ENCODE results near the gene POMP. TPM values are rescaled to one million over a fixed set of nuclear protein-coding genes. Genes with fewer than 3 reads are reported as not detected.
"Not testable (repeated sequence)": the region's sequence is repeated elsewhere in the genome, so short reads cannot be mapped to it uniquely, and the experiment has no call there.

Gene POMP
- total RNA-seq, 2 experiments from 2014 or later, result 25.8 to 28.5 TPM

DNA sequence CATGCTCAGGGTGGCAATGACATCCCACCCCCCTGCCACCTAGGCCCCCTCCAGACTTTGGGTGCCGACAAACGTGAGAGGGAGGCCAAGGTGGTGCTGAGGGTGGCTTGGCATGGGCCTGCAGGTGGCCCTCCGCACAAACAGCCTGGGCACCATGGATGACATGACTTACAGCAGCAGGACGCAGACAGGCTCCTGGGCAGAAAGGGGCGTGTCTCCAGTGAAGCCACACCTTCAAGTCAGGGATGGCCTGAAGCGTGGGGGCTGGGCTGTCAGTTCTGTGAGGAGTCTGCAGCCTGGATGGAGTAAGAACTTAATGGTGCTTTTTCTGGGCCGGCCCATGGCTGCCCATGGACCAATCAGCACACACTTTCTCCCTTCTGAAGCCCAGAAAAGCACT lies 25.3 kb downstream of the POMP start:
- H3K4me1 Mint-ChIP-seq (ENCODE audit: low read depth), result no peaks in the 10 kb centered on the region
- ATAC-seq (ENCODE audit: poor library complexity), result no peak
- intact Hi-C loops (cut with DNase I, micrococcal nuclease), result no loop called here
- Histone ChIP-seq H3K27me3 (ENCODE audit: control insufficient read depth in 1 of 2, insufficient read depth in 2 of 2, low read length in 2 of 2) (no peaks in the 10 kb centered on the region), H3K36me3 (ENCODE audit: insufficient read depth, low read length) (peaks cover 11% of the 10 kb centered on the region), H3K9me3 (ENCODE audit: control insufficient read depth in 1 of 2, insufficient read depth in 1 of 2, low read length in 2 of 2) (peaks cover 0 to 10% of the 10 kb centered on the region in 2 experiments), H3K4me1 (ENCODE audit: insufficient read depth, low read length) (no peaks in the 10 kb centered on the region), H3K27ac (ENCODE audit: low read depth in 1 of 2, low read length in 2 of 2) (no peak overlapping the region), H3K4me3 (ENCODE audit: low read length) (no peak overlapping the region)
- DNase-seq, result no peak
- no peak overlapping the region for H3K4me3 Mint-ChIP-seq
- H3K36me3 Mint-ChIP-seq (ENCODE audit: low read depth), result peaks cover 15% of the 10 kb centered on the region
- POLR2A ChIA-PET, result no interaction called here
- TF ChIP-seq, protein P1, sequence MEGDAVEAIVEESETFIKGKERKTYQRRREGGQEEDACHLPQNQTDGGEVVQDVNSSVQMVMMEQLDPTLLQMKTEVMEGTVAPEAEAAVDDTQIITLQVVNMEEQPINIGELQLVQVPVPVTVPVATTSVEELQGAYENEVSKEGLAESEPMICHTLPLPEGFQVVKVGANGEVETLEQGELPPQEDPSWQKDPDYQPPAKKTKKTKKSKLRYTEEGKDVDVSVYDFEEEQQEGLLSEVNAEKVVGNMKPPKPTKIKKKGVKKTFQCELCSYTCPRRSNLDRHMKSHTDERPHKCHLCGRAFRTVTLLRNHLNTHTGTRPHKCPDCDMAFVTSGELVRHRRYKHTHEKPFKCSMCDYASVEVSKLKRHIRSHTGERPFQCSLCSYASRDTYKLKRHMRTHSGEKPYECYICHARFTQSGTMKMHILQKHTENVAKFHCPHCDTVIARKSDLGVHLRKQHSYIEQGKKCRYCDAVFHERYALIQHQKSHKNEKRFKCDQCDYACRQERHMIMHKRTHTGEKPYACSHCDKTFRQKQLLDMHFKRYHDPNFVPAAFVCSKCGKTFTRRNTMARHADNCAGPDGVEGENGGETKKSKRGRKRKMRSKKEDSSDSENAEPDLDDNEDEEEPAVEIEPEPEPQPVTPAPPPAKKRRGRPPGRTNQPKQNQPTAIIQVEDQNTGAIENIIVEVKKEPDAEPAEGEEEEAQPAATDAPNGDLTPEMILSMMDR (IDR thresholded peaks at IDR 0.05), result no peak
- H3K27me3 Mint-ChIP-seq, result no peaks in the 10 kb centered on the region
- H3K27ac Mint-ChIP-seq, result no peak overlapping the region
- CTCF ChIA-PET, result no interaction called here
- H3K9me3 Mint-ChIP-seq, result peaks cover 3% of the 10 kb centered on the region

DNA sequence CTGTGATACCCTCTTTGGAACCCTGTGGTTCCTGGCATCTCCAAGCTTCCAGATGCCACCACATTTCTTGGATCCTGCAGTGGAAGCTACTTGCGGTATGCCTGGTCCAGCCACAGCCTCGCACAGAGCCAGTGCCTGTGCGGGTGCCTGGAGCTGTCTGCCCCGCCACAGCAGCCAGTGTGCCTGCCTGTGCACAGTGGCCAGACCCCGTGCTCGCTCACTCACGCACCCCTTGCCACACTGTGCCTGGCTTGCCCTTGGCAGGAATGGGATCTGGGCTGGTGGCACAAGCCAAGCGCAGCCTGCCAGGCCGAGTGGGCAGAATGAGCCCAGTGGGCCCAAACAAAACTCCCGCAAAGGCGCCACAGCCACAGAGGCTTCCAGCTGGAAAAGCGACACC lies 26.2 kb downstream of the POMP start:
- Histone ChIP-seq H3K4me1 (ENCODE audit: insufficient read depth, low read length) (no peaks in the 10 kb centered on the region), H3K9me3 (ENCODE audit: control insufficient read depth in 1 of 2, insufficient read depth in 1 of 2, low read length in 2 of 2) (peaks cover 0 to 10% of the 10 kb centered on the region in 2 experiments), H3K36me3 (ENCODE audit: insufficient read depth, low read length) (peaks cover 3% of the 10 kb centered on the region), H3K4me3 (ENCODE audit: low read length) (no peak overlapping the region), H3K27ac (ENCODE audit: low read depth in 1 of 2, low read length in 2 of 2) (no peak overlapping the region), H3K27me3 (ENCODE audit: control insufficient read depth in 1 of 2, insufficient read depth in 2 of 2, low read length in 2 of 2) (no peaks in the 10 kb centered on the region)
- POLR2A ChIA-PET, result no interaction called here
- TF ChIP-seq, protein P1 (IDR thresholded peaks at IDR 0.05), result no peak
- no peak overlapping the region for H3K4me3 Mint-ChIP-seq
- CTCF ChIA-PET, result no interaction called here
- H3K9me3 Mint-ChIP-seq, result peaks cover 6% of the 10 kb centered on the region
- H3K4me1 Mint-ChIP-seq (ENCODE audit: low read depth), result no peaks in the 10 kb centered on the region
- H3K27ac Mint-ChIP-seq, result no peak overlapping the region
- H3K36me3 Mint-ChIP-seq (ENCODE audit: low read depth), result peaks cover 11% of the 10 kb centered on the region
- intact Hi-C loops (cut with DNase I, micrococcal nuclease), result no loop called here
- DNase-seq (no peak), ATAC-seq (ENCODE audit: poor library complexity) (no peak)
- no peaks in the 10 kb centered on the region for H3K27me3 Mint-ChIP-seq

DNA sequence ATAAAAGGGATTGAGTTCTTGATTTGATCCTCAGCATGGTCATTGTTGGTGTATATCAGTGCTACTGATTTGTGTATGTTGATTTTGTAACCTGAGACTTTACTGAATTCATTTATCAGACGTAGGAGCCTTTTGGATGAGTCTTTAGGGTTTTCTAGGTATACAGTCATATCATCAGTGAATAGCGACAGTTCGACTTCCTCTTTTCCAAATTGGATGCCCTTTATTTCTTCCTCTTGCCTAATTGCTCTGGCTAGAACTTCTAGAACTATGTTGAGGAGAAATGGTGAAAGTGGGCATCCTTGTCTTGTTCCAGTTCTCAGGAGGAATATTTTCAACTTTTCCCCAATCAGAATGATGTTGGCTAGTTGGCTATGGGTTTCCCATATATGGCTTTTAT lies 27.0 kb downstream of the POMP start:
- H3K27me3 Mint-ChIP-seq, result no peaks in the 10 kb centered on the region
- intact Hi-C loops (cut with DNase I, micrococcal nuclease), result no loop called here
- CTCF ChIA-PET, result no interaction called here
- peaks cover 0 to 10% of the 10 kb centered on the region in 2 experiments for H3K9me3 ChIP-seq (ENCODE audit: control insufficient read depth in 1 of 2, insufficient read depth in 1 of 2, low read length in 2 of 2)
- H3K36me3 Mint-ChIP-seq (ENCODE audit: low read depth), result peaks cover 12% of the 10 kb centered on the region
- DNase-seq (no peak), ATAC-seq (ENCODE audit: poor library complexity) (no peak)
- H3K4me3 Mint-ChIP-seq, result no peak overlapping the region
- no peaks in the 10 kb centered on the region for H3K4me1 Mint-ChIP-seq (ENCODE audit: low read depth)
- TF ChIP-seq, protein P1 (IDR thresholded peaks at IDR 0.05), result no peak
- peaks cover 9% of the 10 kb centered on the region for H3K9me3 Mint-ChIP-seq
- H3K27me3 ChIP-seq (ENCODE audit: control insufficient read depth in 1 of 2, insufficient read depth in 2 of 2, low read length in 2 of 2), result no peaks in the 10 kb centered on the region
- no peak overlapping the region for H3K27ac ChIP-seq (ENCODE audit: low read depth in 1 of 2, low read length in 2 of 2)
- POLR2A ChIA-PET, result no interaction called here
- no peaks in the 10 kb centered on the region for H3K36me3 ChIP-seq (ENCODE audit: insufficient read depth, low read length)
- H3K4me1 ChIP-seq (ENCODE audit: insufficient read depth, low read length), result no peaks in the 10 kb centered on the region
- no peak overlapping the region for H3K4me3 ChIP-seq (ENCODE audit: low read length)
- no peak overlapping the region for H3K27ac Mint-ChIP-seq

DNA sequence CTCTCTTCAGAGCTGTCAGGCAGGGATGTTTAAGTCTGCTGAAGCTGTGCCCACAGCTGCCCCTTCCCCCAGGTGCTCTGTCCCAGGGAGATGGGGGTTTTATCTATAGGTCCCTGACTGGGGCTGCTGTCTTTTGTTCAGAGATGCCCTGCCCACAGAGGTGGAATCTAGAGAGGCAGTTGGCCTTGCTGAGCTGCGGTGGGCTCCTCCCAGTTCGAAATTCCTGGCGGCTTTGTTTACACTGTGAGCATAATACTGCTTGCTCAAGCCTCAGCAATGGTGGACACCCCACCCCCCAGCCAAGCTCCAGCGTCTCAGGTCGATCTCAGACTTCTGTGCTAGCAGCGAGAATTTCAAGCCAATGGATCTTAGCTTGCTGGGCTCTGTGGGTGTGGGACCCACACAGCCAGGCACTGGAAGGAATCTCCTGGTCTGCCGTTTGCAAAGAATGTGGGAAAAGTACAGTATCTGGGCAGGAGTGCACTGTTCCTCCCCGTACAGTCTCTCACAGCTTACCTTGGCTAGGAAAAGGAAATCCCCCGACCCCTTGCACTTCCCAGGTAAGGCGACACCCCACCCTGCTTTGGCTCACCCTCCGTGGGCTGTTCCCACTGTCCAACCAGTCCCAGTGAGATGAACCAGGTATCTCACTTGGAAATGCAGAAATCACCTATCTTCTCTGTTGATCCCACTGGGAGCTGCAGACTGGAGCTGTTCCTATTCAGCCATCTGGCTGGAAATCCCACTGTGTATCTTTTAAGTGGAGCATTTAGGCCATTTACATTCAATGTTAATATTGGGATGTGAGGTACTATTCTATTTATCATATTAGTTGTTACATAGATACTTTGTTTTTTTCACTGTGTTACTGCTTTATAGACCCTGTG lies 34.9 kb downstream of the POMP start:
- intact Hi-C loops (cut with DNase I, micrococcal nuclease); H3K4me3 ChIP-seq (ENCODE audit: low read length); H3K27ac Mint-ChIP-seq; H3K27ac ChIP-seq (ENCODE audit: low read depth in 1 of 2, low read length in 2 of 2); H3K27me3 ChIP-seq (ENCODE audit: control insufficient read depth in 1 of 2, insufficient read depth in 2 of 2, low read length in 2 of 2); H3K9me3 ChIP-seq (ENCODE audit: control insufficient read depth in 1 of 2, insufficient read depth in 1 of 2, low read length in 2 of 2); CTCF ChIA-PET; H3K36me3 ChIP-seq (ENCODE audit: insufficient read depth, low read length); POLR2A ChIA-PET; H3K4me1 Mint-ChIP-seq (ENCODE audit: low read depth); H3K9me3 Mint-ChIP-seq; ATAC-seq (ENCODE audit: poor library complexity); H3K4me1 ChIP-seq (ENCODE audit: insufficient read depth, low read length); DNase-seq; H3K27me3 Mint-ChIP-seq; H3K4me3 Mint-ChIP-seq: not testable (repeated sequence)
- H3K36me3 Mint-ChIP-seq (ENCODE audit: low read depth), result peaks cover 57% of the 10 kb centered on the region

Data from CD4-positive, alpha-beta T cell (primary cell).